Neutrophil (primary cell): ENCODE results near the gene REV3L.

Source experiments
- H3K27ac ChIP-seq: fragments of 200-600 bp; sonication (generic); 2 replicates; pipeline ENCODE4 v1.5.1; 2016; ENCODE audit warnings: mild to moderate bottlenecking, moderate library complexity
- H3K27me3 ChIP-seq: fragments of 200-600 bp; sonication (generic); 2 replicates; pipeline ENCODE4 v1.6.0; 2016; ENCODE audit warnings: mild to moderate bottlenecking
- H3K36me3 ChIP-seq: fragments of 200-600 bp; sonication (generic); 2 replicates; pipeline ENCODE4 v1.5.1; 2017
- H3K4me1 ChIP-seq, 2 experiments: fragments of 200-600 bp in 1 of 2; sonication (generic) in 1 of 2; 1 replicate in 1 of 2; 2 replicates in 1 of 2; pipeline versions ENCODE4 v1.5.1 to v1.6.1; 2013 to 2016; ENCODE audit warnings: low read depth in 1 of 2, low read length in 1 of 2, mild to moderate bottlenecking in 1 of 2, moderate library complexity in 1 of 2; ENCODE audit not compliant: control insufficient read depth in 1 of 2, insufficient read depth in 1 of 2
- H3K4me3 ChIP-seq, 2 experiments: fragments of 200-600 bp in 1 of 2; sonication (generic) in 1 of 2; 1 replicate in 1 of 2; 2 replicates in 1 of 2; pipeline ENCODE4 v1.5.1; 2013 to 2016; ENCODE audit warnings: low read depth in 1 of 2, low read length in 1 of 2, mild to moderate bottlenecking in 1 of 2, moderate library complexity in 1 of 2
- H3K9me3 ChIP-seq: fragments of 200-600 bp; sonication (generic); 2 replicates; pipeline ENCODE4 v1.5.1; 2016
- TF ChIP-seq, protein P1 (sequence below): fragments of 200-600 bp; sonication (generic); IDR thresholded peaks from 2 replicates; pipeline ENCODE4 v1.5.1; 2016; ENCODE audit warnings: antibody characterized with exemption

The REV3L gene

DNA sequence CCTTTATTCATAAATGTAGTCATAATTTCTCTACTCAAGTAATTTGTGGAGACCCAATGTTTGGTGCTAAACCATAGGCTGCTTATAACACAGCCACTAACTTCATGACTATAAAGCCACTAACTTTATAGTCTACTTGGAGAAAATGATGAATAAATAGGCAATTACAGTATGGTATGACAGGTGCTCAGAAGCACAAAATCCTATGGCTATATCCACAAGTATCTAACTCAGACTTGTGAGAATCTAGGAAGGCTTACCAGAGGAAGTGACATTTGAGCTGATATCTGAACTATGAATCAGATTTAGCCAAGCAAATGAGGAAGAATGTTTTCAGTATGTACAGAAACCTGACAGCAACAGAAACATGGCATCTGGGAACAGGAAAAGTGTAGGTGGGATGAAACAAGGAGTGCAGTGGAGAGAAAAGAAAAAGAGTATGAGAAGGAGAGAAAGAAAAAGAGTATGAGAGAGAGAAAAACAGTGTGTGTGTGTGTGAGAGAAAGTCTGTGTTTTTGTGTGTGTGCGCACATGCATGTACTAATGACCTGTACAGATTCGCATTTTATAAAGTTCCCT is 59.9 kb downstream of the REV3L start:
- H3K27ac ChIP-seq: no peak overlapping the region
- no peak overlapping the region for H3K4me3 ChIP-seq
- peaks cover 9 to 15% of the 10 kb centered on the region in 2 experiments for H3K4me1 ChIP-seq
- no peaks in the 10 kb centered on the region for H3K36me3 ChIP-seq
- H3K27me3 ChIP-seq: no peaks in the 10 kb centered on the region
- TF ChIP-seq, protein P1, sequence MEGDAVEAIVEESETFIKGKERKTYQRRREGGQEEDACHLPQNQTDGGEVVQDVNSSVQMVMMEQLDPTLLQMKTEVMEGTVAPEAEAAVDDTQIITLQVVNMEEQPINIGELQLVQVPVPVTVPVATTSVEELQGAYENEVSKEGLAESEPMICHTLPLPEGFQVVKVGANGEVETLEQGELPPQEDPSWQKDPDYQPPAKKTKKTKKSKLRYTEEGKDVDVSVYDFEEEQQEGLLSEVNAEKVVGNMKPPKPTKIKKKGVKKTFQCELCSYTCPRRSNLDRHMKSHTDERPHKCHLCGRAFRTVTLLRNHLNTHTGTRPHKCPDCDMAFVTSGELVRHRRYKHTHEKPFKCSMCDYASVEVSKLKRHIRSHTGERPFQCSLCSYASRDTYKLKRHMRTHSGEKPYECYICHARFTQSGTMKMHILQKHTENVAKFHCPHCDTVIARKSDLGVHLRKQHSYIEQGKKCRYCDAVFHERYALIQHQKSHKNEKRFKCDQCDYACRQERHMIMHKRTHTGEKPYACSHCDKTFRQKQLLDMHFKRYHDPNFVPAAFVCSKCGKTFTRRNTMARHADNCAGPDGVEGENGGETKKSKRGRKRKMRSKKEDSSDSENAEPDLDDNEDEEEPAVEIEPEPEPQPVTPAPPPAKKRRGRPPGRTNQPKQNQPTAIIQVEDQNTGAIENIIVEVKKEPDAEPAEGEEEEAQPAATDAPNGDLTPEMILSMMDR: no peak
- H3K9me3 ChIP-seq: no peaks in the 10 kb centered on the region

DNA sequence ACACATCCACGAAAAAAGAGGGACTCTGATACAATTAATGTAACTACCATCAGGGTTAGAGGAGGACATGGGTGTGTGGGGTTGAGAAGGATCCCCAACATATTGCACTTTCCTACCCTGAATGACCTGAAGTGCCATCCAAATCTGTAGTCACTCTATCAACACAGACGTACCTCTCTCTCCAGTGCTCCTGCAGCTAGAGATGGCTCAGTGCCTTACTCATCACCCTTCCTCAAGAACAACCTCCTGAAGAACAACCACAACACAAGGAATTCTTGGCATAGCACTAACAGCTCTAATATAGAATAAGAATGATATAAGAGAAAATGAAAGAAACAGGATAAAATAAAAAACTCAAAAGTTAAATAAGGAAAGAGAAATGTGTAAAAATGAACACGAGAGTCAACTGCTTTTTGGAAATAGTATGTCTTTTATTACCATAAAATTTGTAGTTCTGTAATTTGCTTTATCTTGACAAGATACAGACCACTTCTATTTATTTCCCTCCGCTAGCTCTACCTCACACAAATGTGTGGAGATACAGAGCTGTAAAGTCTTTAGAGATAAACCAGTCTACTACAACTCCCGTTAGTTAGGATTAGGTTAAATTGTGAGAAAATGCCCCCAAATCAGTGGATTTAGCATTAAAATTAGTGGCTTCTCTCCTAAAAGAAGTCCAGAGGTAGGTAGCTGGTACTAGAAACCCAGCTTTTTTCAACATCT is 63.9 kb downstream of the REV3L start:
- Histone ChIP-seq H3K4me3 (no peak overlapping the region), H3K27me3 (no peaks in the 10 kb centered on the region), H3K9me3 (no peaks in the 10 kb centered on the region), H3K36me3 (peaks cover 8% of the 10 kb centered on the region), H3K27ac (no peak overlapping the region), H3K4me1 (peaks cover 0 to 13% of the 10 kb centered on the region in 2 experiments)
- TF ChIP-seq, protein P1: no peak

DNA sequence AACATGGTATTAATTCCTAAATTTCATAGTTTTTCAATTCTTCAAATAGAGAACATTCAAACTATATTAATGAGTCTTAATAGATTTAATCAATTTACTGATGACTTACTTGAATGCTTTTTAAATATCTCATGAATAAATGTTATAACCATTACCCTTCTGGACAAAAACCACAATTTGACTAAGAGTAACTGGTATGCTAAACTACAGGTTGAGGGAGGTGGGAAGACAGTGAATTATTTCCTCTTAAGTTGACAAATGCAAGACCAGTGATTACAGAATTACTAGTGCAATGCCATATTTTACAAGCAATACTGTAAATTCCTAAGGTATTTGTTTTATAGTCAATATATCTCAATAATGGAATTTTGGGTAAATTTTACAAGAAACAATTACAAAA is 65.1 kb downstream of the REV3L start:
- Histone ChIP-seq H3K27me3 (no peaks in the 10 kb centered on the region), H3K9me3 (no peaks in the 10 kb centered on the region), H3K36me3 (peaks cover 8% of the 10 kb centered on the region), H3K4me3 (no peak overlapping the region), H3K4me1 (peaks cover 0 to 13% of the 10 kb centered on the region in 2 experiments), H3K27ac (no peak overlapping the region)
- TF ChIP-seq, protein P1: no peak

DNA sequence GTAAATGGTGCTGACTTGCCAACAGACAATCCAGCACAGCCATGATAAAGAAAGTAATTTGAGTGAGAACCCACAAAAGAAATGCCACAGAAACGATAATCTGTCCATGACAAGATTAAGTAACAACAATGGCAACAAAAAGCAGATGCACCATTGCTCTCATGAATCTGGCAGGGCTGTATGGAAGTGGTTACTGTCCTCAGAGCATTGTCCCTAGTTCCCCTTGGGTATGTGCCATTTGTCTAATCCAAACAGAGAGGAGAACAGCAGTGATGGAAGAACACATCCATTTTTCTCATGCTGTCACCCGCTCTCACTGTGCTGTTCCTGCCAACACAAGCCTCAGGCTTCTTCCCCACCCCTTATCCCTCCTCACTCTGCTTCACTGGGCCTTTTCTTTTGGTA is 65.8 kb downstream of the REV3L start:
- H3K9me3 ChIP-seq: no peaks in the 10 kb centered on the region
- H3K27ac ChIP-seq: no peak overlapping the region
- TF ChIP-seq, protein P1: no peak
- no peaks in the 10 kb centered on the region for H3K27me3 ChIP-seq
- peaks cover 0 to 13% of the 10 kb centered on the region in 2 experiments for H3K4me1 ChIP-seq
- H3K4me3 ChIP-seq: no peak overlapping the region
- H3K36me3 ChIP-seq: peaks cover 8% of the 10 kb centered on the region

DNA sequence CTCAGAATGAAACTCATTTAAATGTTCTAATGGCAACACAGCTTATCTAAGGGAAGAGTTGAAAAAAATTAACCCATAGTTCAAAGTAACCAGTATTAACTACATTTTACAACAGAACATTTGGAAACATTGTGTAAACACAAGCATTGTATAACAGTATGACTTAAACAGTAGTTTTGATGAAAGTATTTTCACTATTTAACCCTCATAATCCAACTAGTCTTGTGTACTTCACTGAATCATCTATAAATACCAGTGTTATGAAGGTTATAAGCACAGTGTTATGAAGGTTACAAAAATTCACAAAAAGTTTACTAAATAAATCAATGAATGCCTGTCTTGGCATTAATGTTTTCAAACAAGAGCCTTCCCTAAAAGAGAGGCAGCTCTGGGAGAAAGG is 66.5 kb downstream of the REV3L start:
- peaks cover 8% of the 10 kb centered on the region for H3K36me3 ChIP-seq
- TF ChIP-seq, protein P1: no peak

More for the DNA sequence above, 66.5 kb downstream of the REV3L start:
- H3K27me3 ChIP-seq: no peaks in the 10 kb centered on the region
- no peaks in the 10 kb centered on the region for H3K9me3 ChIP-seq
- H3K4me1 ChIP-seq: peaks cover 0 to 13% of the 10 kb centered on the region in 2 experiments
- no peak overlapping the region for H3K4me3 ChIP-seq
- no peak overlapping the region for H3K27ac ChIP-seq
